Brain microvascular endothelial cell (primary cell): ENCODE measurements around the gene RAB34.
A peak's percentile ranks its signal among the peaks of the same experiment; 100 is the strongest.

Experiments used
- DNase-seq: peaks from one replicate; pipeline ENCODE4 v3.0.0-alpha.2; 2020
- H3K27ac ChIP-seq: fragments of 250-450 bp; sonication (Bioruptor Pico); 2 replicates; pipeline ENCODE4 v1.5.1; 2020; ENCODE audit warnings: mild to moderate bottlenecking, moderate library complexity
- H3K27me3 ChIP-seq: fragments of 250-450 bp; sonication (Bioruptor Pico); replicated peaks from 2 replicates; pipeline ENCODE4 v1.5.1; 2020; ENCODE audit warnings: mild to moderate bottlenecking
- H3K36me3 ChIP-seq: fragments of 250-450 bp; sonication (Bioruptor Pico); replicated peaks from 2 replicates; pipeline ENCODE4 v1.5.1; 2020; ENCODE audit warnings: mild to moderate bottlenecking
- H3K4me3 ChIP-seq: 2 replicates; pipeline ENCODE4 v1.5.1; 2011; ENCODE audit warnings: low read depth, mild to moderate bottlenecking, control low read depth, low read length, moderate library complexity
- CTCF ChIP-seq: IDR thresholded peaks from 2 replicates; pipeline ENCODE4 v1.5.1; 2011; ENCODE audit warnings: low read depth, mild to moderate bottlenecking, moderate library complexity, low read length, control low read depth, inconsistent platforms; ENCODE audit errors: missing control alignments
- in situ Hi-C: cut with HindIII; loops from 2 replicates; pipeline ENCODE4 v1.10.0; 2017; ENCODE audit warnings: low sequenced_read_pairs, low pct_ligation_motif_present

RAB34 gene

GRCh38 chr17:28735242-28735722 is 17.6 kb upstream of the RAB34 start:
- Histone ChIP-seq H3K27ac (no peak overlapping the region), H3K36me3 (no peaks in the 10 kb centered on the region), H3K4me3 (no peak overlapping the region), H3K27me3 (no peaks in the 10 kb centered on the region)
- DNase-seq = peak; percentile 26
- in situ Hi-C loops = no loop called here
- no peak for TF ChIP-seq CTCF

GRCh38 chr17:28734712-28735241 is 17.1 kb upstream of the RAB34 start:
- Histone ChIP-seq H3K27me3 (no peaks in the 10 kb centered on the region), H3K27ac (no peak overlapping the region), H3K4me3 (no peak overlapping the region), H3K36me3 (no peaks in the 10 kb centered on the region)
- TF ChIP-seq CTCF = no peak
- in situ Hi-C loops = no loop called here
- no peak for DNase-seq

- Histone ChIP-seq H3K27ac (no peak overlapping the region), H3K36me3 (no peaks in the 10 kb centered on the region)
- in situ Hi-C loops = no loop called here
Observed at GRCh38 chr17:28733346-28733745, 15.7 kb upstream of the RAB34 start.

GRCh38 chr17:28729950-28730330 is 12.3 kb upstream of the RAB34 start:
- no peak for TF ChIP-seq CTCF
- H3K27ac ChIP-seq = no peak overlapping the region
- no peaks in the 10 kb centered on the region for H3K27me3 ChIP-seq
- in situ Hi-C loops = no loop called here
- H3K36me3 ChIP-seq = peaks cover 3% of the 10 kb centered on the region
- no peak for DNase-seq
- H3K4me3 ChIP-seq = no peak overlapping the region

More at GRCh38 chr17:28733346-28733745, 15.7 kb upstream of the RAB34 start:
- no peak for DNase-seq
- H3K27me3 ChIP-seq = no peaks in the 10 kb centered on the region
- no peak overlapping the region for H3K4me3 ChIP-seq
- no peak for TF ChIP-seq CTCF

GRCh38 chr17:28728364-28729200 is 10.9 kb upstream of the RAB34 start, which contains the start of gene NEK8:
Gene NEK8 (plus strand): TSS chr17:28728788. CDS start chr17:28728814, 26 bp downstream.
- TF ChIP-seq CTCF = no peak
- H3K36me3 ChIP-seq = peaks cover 16% of the 10 kb centered on the region

More at GRCh38 chr17:28728364-28729200, 10.9 kb upstream of the RAB34 start, which contains the start of gene NEK8:
- in situ Hi-C loops = no loop called here
- peak within 1 kb of the TSS; percentile 74 for H3K27ac ChIP-seq
- peak within 1 kb of the TSS; percentile 82 for H3K4me3 ChIP-seq
- H3K27me3 ChIP-seq = no peaks in the 10 kb centered on the region
- peak; percentile 95 for DNase-seq
